Mesendoderm (in vitro differentiated cells): Measurements from ENCODE around the gene VPS11.

Source experiments
- DNase-seq: peaks from one replicate; pipeline ENCODE4 v3.0.0; 2013
- H2AK5ac ChIP-seq: 2 replicates; pipeline ENCODE4 v1.6.1; 2013; ENCODE audit warnings: low read length, inconsistent platforms
- H2BK120ac ChIP-seq: 2 replicates; pipeline ENCODE4 v1.6.1; 2013; ENCODE audit warnings: low read depth, mild to moderate bottlenecking, low read length, moderate library complexity, mixed read lengths
- H2BK15ac ChIP-seq: replicated peaks from 2 replicates; pipeline ENCODE4 v1.6.1; 2013; ENCODE audit warnings: low read depth, mild to moderate bottlenecking, moderate library complexity
- H2BK5ac ChIP-seq: 2 replicates; pipeline ENCODE4 v1.6.1; 2013; ENCODE audit warnings: low read length, inconsistent platforms
- H3K18ac ChIP-seq: 2 replicates; pipeline ENCODE4 v1.6.1; 2013; ENCODE audit warnings: mild to moderate bottlenecking, low read length, mixed read lengths
- H3K23ac ChIP-seq: one replicate; pipeline ENCODE4 v1.6.1; 2013; ENCODE audit warnings: low read length
- H3K27ac ChIP-seq: 2 replicates; pipeline ENCODE4 v1.5.1; 2013; ENCODE audit warnings: low read depth, mild to moderate bottlenecking, inconsistent platforms, low read length, moderate library complexity
- H3K27me3 ChIP-seq: 2 replicates; pipeline ENCODE4 v1.6.1; 2013; ENCODE audit warnings: low read length, control low read depth, mild to moderate bottlenecking, inconsistent platforms; ENCODE audit not compliant: insufficient read depth, poor library complexity
- H3K36me3 ChIP-seq: 2 replicates; pipeline ENCODE4 v1.6.1; 2013; ENCODE audit warnings: low read length, inconsistent platforms; ENCODE audit not compliant: control insufficient read depth, insufficient read depth
- H3K4ac ChIP-seq: one replicate; pipeline ENCODE4 v1.6.1; 2013; ENCODE audit warnings: low read depth, mild to moderate bottlenecking, low read length, moderate library complexity
- H3K4me1 ChIP-seq: 2 replicates; pipeline ENCODE4 v1.6.1; 2013; ENCODE audit warnings: low read depth, low read length, inconsistent platforms; ENCODE audit not compliant: control insufficient read depth
- H3K4me2 ChIP-seq: 2 replicates; pipeline ENCODE4 v1.6.1; 2013; ENCODE audit warnings: low read length
- H3K4me3 ChIP-seq: 2 replicates; pipeline ENCODE4 v1.5.1; 2013; ENCODE audit warnings: mild to moderate bottlenecking, low read length
- H3K56ac ChIP-seq: one replicate; pipeline ENCODE4 v1.6.1; 2013; ENCODE audit warnings: low read length
- H3K79me1 ChIP-seq: 2 replicates; pipeline ENCODE4 v1.6.1; 2013; ENCODE audit warnings: low read length, inconsistent platforms
- H3K79me2 ChIP-seq: 2 replicates; pipeline ENCODE4 v1.6.1; 2013; ENCODE audit warnings: mild to moderate bottlenecking, low read length; ENCODE audit not compliant: control insufficient read depth, insufficient read depth
- H3K9ac ChIP-seq: 2 replicates; pipeline ENCODE4 v1.6.1; 2013; ENCODE audit warnings: low read length, inconsistent platforms
- H4K5ac ChIP-seq: one replicate; pipeline ENCODE4 v1.6.1; 2013; ENCODE audit warnings: low read length
- H4K8ac ChIP-seq: one replicate; pipeline ENCODE4 v1.6.1; 2013; ENCODE audit warnings: low read depth, mild to moderate bottlenecking, control low read depth, low read length, moderate library complexity
- WGBS: extraction: QIAGEN DNeasy Blood & Tissue Kit; methylation state at CpG from one replicate; pipeline ENCODE4 v1.1.7; 2013; ENCODE audit warnings: low lambda C conversion rate, missing lambda C conversion rate; ENCODE audit not compliant: insufficient coverage; ENCODE audit errors: extremely low coverage; 5-methylcytosine and 5-hydroxymethylcytosine counted together

Gene VPS11

DNA sequence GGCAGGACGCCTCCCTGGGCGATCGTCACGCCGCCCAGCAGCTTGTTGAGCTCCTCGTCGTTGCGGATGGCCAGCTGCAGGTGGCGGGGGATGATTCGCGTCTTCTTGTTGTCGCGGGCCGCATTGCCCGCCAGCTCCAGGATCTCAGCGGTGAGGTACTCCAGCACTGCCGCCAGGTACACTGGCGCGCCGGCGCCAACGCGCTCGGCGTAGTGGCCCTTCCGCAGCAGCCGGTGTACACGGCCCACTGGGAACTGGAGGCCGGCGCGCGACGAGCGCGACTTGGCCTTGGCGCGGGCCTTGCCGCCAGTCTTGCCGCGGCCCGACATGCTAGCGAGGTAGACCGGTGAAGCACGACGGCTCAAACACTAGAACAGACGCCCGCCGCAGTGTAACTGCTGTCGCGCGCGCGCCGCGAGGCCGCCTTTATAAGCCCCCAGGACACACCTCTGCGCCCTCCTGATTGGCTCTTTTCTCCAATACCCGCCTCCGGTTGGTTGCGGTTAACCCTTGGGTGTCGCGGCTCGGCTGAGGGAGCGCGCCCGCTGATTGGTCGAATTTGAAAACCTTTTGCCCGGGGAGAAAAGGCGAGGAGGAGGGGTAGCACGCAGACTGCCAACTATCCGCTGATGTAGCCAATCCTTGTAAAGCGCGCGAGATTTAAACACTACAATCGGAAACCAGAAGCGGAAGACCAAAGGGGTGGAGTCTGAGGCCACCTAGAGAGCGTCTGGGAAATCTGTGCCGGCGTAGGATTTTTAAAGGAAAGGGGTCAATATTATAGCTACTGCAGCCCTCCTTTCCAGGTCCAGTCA is 27.7 kb downstream of the VPS11 start:
- Histone ChIP-seq H2AK5ac (peak overlapping the region; percentile 93), H2BK15ac (no peak overlapping the region), H2BK5ac (peak overlapping the region; percentile 81), H3K4ac (peak overlapping the region; percentile 41), H3K79me1 (peaks cover 12% of the 10 kb centered on the region), H3K18ac (peak overlapping the region; percentile 93), H3K56ac (peak overlapping the region; percentile 100), H2BK120ac (no peak overlapping the region), H3K9ac (peak overlapping the region; percentile 100), H4K8ac (no peak overlapping the region), H3K4me2 (peak overlapping the region; percentile 41), H4K5ac (no peak overlapping the region), H3K27ac (peak overlapping the region; percentile 85), H3K79me2 (peaks cover 29% of the 10 kb centered on the region), H3K4me1 (peaks cover 4% of the 10 kb centered on the region), H3K23ac (no peak overlapping the region), H3K36me3 (peaks cover 10% of the 10 kb centered on the region), H3K27me3 (no peaks in the 10 kb centered on the region), H3K4me3 (peak overlapping the region; percentile 99)
- DNase-seq, result peak; percentile 100
- WGBS, result no CpG with 5 or more reads among the region's 79 CpGs

DNA sequence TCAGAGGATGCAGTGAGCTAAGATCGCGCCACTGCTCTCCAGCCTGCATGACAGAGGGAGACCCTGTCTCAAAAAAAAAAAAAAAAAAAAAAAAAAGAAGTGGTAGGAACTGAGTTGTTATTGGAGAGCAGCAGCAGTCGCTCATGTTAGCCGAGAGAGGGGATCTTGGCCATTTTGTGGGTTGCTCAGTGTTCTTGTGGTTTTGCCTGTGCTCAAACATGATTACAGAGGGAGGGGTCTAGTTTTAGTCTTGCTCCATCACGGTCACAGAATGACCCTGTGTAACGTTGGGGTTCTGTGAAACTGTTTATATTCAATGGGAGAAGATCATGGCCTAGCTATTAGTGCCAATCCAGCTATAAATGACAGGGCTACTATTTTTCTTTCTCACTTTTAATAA is 32.1 kb downstream of the VPS11 start:
- no peak for DNase-seq
- Histone ChIP-seq H3K4me3 (no peak overlapping the region), H3K9ac (no peak overlapping the region), H3K4me1 (peaks cover 5% of the 10 kb centered on the region), H3K18ac (no peak overlapping the region), H3K4me2 (no peak overlapping the region), H3K56ac (no peak overlapping the region), H3K4ac (no peak overlapping the region), H2BK5ac (no peak overlapping the region), H2AK5ac (no peak overlapping the region), H4K5ac (no peak overlapping the region), H3K27ac (no peak overlapping the region), H3K27me3 (no peaks in the 10 kb centered on the region), H3K36me3 (peaks cover 4% of the 10 kb centered on the region), H2BK120ac (no peak overlapping the region), H3K79me1 (peaks cover 5% of the 10 kb centered on the region), H3K79me2 (peaks cover 11% of the 10 kb centered on the region), H3K23ac (no peak overlapping the region), H2BK15ac (no peak overlapping the region), H4K8ac (no peak overlapping the region)
- WGBS, result no CpG with 5 or more reads among the region's 6 CpGs

DNA sequence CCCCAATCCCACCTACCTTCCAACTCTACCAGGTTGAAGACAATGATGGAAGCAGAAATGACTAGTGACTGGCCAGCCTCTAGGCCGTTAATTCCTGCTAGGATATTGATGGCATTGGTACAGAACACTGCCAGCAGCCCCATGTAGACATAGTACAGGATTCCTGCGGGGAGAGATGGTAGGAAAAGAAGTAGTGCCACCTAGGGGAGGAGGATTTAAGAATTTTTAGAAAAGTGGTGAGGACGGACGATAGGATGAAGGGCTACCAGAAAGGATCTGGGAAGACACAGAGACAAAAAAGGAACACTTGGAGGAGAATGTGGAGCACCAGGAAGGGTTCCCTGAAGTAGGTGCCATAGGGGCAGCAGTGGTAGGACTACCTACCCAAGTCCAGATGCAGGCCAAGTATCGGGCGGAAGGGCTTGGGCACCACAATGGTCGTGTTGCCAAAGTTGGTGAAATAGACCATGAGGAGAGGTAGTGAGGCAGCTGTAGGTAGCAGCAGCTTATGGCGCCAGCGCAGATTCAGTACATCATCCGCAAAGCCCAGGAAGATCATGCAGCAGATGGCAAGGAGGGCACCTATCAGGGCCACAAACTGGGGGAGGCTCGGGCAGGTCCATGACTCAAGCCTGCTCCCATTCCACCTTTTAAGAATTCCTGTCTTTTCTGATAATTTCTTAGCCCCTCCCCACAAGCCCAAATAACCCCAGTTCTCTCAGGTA is 32.8 kb downstream of the VPS11 start:
- Histone ChIP-seq H3K36me3 (peaks cover 4% of the 10 kb centered on the region), H3K79me2 (peaks cover 6% of the 10 kb centered on the region), H2AK5ac (peak overlapping the region; percentile 82), H3K27me3 (no peaks in the 10 kb centered on the region), H3K4me2 (peak overlapping the region; percentile 58), H4K8ac (no peak overlapping the region), H2BK120ac (no peak overlapping the region), H3K4ac (no peak overlapping the region), H3K56ac (peak overlapping the region; percentile 97), H3K79me1 (peaks cover 5% of the 10 kb centered on the region), H3K23ac (peak overlapping the region; percentile 73), H3K4me3 (peak overlapping the region; percentile 84), H4K5ac (no peak overlapping the region), H3K4me1 (peaks cover 5% of the 10 kb centered on the region), H3K18ac (no peak overlapping the region), H2BK15ac (no peak overlapping the region), H2BK5ac (no peak overlapping the region), H3K27ac (no peak overlapping the region), H3K9ac (peak overlapping the region; percentile 94)
- peak; percentile 64 for DNase-seq
- WGBS, result no CpG with 5 or more reads among the region's 11 CpGs

DNA sequence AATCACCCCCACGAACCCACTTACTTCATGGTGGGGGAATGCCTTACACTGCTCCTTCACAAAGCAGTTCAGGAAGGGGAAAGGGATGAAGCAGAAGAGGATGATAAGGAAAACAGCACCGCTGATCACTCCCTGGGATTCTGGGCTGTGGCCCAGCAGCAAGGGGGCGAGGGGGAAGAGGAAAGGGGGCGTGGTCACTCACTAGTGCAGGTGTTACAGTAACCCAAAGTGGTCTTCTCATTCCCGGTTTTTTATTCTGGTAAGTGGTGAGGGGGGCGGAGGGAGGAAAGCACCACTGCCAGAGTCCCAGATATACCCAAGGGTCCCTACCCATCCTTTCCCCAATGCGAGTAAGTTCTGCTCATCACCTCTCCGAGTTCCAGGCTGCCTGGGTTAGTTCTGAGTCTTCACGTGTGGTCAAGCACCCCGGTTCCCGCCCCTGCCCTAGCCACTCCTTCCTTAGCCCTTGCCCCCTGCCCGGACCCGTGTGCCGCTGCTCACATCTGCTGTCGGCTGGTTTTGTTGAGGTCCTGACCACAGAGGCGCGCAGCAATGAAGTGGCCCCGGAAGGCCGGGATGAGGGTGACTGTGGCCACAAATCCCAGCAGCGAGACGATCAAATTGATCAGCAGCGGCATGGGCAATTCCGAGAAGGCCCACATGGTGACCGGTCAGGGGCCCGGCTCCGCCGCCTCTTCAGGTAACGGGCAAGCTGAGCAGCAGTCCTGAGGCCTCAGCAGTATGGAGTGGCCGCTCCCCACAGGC is 33.6 kb downstream of the VPS11 start:
- peak overlapping the region; percentile 97 for H3K56ac ChIP-seq
- H3K36me3 ChIP-seq, result peaks cover 4% of the 10 kb centered on the region
- H3K4me3 ChIP-seq, result peak overlapping the region; percentile 84
- H3K23ac ChIP-seq, result peak overlapping the region; percentile 73
- no peak overlapping the region for H4K8ac ChIP-seq
- no peak for DNase-seq
- H3K4me2 ChIP-seq, result peak overlapping the region; percentile 58
- no peaks in the 10 kb centered on the region for H3K27me3 ChIP-seq
- H3K4me1 ChIP-seq, result peaks cover 5% of the 10 kb centered on the region
- WGBS, result no CpG with 5 or more reads among the region's 29 CpGs
- peaks cover 6% of the 10 kb centered on the region for H3K79me2 ChIP-seq
- H3K27ac ChIP-seq, result peak overlapping the region; percentile 78
- H2BK5ac ChIP-seq, result no peak overlapping the region
- peak overlapping the region; percentile 82 for H2AK5ac ChIP-seq
- H3K18ac ChIP-seq, result peak overlapping the region; percentile 75
- H3K9ac ChIP-seq, result peak overlapping the region; percentile 94
- no peak overlapping the region for H2BK15ac ChIP-seq
- H3K79me1 ChIP-seq, result peaks cover 5% of the 10 kb centered on the region
- no peak overlapping the region for H4K5ac ChIP-seq
- peak overlapping the region; percentile 50 for H3K4ac ChIP-seq
- no peak overlapping the region for H2BK120ac ChIP-seq

DNA sequence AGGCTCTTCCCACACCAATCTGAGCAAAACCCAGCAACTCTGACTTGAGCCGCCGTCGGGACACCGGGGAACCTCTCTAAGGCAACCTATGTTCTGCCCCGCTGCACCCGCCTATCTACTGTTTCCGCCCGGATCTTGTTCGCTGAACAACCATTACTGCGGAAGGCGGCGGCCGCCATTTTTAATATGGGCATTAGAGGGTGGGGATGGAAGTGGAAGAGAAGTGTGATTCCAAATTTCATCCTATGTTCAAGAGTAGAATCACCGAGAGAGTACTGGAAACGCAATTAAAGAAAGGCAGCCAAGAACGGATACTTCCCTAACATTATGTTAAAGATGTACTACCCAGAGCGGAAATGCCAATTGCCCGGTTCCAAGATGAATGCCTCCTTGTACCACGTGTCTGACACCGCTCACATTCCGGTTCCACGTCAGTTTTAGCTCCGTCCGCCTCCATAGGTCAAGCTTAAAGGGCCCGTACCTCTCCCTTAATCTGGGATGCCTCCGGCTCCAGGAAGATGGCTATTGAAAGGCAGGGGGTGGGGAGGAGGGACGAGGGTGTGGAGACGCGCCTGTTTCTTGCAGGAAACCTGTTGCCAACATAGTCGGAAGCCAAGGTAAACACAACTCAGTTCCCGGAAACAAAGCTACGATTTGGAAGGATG is 34.3 kb downstream of the VPS11 start, which contains the start of gene DPAGT1:
DPAGT1 (minus strand) TSS at position 95 of the 665 bp plus-strand sequence. CDS start 198 bp downstream, outside the sequence.
- H3K9ac ChIP-seq, result peak within 1 kb of the TSS; percentile 94
- H3K23ac ChIP-seq, result peak within 1 kb of the TSS; percentile 98
- peak within 1 kb of the TSS; percentile 78 for H3K27ac ChIP-seq
- H3K27me3 ChIP-seq, result no peaks in the 10 kb centered on the region
- peak within 1 kb of the TSS; percentile 83 for H3K18ac ChIP-seq
- H3K4me1 ChIP-seq, result peaks cover 10% of the 10 kb centered on the region
- no peak within 1 kb of the TSS for H2BK120ac ChIP-seq
- peaks cover 6% of the 10 kb centered on the region for H3K79me2 ChIP-seq
- H3K4me2 ChIP-seq, result peak within 1 kb of the TSS; percentile 77
- peak within 1 kb of the TSS; percentile 84 for H3K4me3 ChIP-seq
- H2AK5ac ChIP-seq, result peak within 1 kb of the TSS; percentile 82
- peak within 1 kb of the TSS; percentile 50 for H3K4ac ChIP-seq
- peak; percentile 100 for DNase-seq
- H4K5ac ChIP-seq, result peak within 1 kb of the TSS; percentile 96
- H3K56ac ChIP-seq, result peak within 1 kb of the TSS; percentile 97
- H3K79me1 ChIP-seq, result peaks cover 5% of the 10 kb centered on the region
- WGBS, result no CpG with 5 or more reads among the region's 32 CpGs
- no peak within 1 kb of the TSS for H2BK15ac ChIP-seq
- peak within 1 kb of the TSS; percentile 89 for H2BK5ac ChIP-seq
- H4K8ac ChIP-seq, result no peak within 1 kb of the TSS
- H3K36me3 ChIP-seq, result peaks cover 3% of the 10 kb centered on the region
